ENCODE results near the gene TJAP1.
A peak's percentile ranks its signal among the peaks of the same experiment; 100 is the strongest.
"Not testable (repeated sequence)": the region's sequence is repeated elsewhere in the genome, so short reads cannot be mapped to it uniquely, and the experiment has no call there.

TJAP1 gene

DNA sequence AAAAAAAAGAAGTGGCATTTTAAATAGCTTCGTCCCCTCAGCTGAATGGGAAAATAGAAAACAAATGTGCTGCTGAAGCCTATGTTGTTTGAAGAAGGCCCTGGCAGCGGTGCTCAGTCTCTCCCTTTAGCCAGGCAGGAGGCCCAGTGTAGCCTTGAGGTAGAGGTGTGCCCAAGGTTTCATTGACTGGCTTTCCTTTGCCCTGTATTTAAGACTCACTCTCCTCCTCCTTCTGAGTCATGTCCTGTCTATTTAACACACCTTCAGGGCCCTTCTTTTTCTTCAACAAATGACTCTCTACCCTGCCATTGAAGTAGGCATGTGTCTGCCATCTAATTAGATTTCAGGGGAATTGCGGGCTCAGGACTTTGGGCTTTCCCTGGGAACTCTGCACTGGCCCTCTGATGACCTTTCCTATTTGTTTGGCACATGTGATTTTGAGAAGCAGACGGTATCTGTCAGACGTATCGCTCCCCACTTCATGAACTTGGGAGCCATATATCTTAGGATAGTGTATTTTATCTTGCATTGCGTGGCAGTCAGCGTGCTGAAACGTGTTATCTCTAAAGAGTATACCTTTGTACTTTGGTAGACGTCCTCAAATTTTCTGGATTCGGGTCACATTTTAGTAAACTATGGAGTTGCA lies 4.3 kb downstream of the TJAP1 start:
- no peak for DNase-seq

DNA sequence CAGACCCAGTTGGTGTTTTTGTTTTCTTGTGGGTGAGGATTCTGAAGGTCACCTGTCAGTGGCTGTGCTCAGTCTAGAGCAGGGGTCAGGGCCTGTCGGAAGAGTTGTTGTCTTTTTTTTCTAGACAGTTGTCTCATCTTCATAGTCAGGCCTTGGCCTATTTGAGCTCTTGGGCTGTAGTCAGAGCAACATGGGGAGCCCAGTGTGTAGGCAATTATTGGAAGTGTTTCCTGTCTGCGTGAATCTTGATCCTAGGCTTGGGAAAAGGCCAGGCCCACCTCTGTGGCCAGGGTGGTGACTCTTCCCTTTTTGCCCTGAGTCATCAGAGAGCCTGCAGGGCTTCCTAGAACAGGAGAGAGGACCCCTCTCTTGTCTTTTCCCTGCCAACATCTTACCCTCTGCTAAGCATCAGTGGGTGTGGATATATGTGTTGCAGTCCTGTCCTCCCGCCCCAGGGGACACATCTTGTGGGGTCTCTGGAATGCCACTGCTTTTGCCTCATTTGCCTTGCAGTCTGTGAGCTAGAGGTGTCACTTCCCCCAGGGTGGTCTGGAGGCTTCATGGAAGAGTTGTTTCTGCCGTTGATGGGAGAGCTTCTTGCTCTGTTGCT lies 11.4 kb downstream of the TJAP1 start:
- no peak for DNase-seq

DNA sequence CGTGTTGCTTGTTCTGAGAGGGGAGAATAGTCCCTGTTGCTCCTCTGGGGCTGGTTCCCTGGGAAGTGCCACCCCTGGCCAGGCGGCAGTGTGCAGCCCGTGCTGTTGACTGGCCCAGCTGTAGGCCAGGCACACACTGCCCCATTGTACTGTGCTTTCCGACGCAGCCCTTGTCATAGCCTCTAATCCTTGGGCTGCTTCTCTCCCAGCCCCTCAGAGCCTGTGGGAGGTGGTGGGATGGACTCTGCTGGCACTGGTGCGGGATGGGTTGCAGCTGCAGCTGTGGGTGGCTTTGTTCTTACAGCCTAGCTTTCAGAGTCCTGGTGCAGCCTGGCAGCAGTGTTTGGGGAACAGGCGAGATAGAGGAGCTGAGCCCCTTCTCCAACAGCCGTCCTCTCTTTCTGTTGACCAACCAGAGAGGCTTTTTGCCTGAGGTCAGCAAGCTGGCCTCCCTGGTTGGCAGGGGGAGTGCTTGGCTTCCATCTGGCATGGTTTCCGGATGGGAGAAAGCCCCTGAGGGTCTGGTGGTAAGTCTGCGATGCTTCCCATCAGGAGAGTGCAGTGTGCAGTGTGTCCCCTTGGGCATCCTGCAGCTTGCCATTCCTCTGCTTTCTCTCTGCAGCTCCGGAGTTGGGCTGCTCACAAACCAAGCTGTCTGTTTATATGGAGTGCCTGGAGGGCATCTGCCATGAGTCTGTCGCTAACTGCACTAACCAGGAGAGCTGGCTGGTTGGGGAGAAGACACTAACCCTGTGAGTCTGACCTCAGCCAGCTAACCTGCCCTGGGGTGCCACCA lies 12.1 kb downstream of the TJAP1 start:
- no peak for DNase-seq

DNA sequence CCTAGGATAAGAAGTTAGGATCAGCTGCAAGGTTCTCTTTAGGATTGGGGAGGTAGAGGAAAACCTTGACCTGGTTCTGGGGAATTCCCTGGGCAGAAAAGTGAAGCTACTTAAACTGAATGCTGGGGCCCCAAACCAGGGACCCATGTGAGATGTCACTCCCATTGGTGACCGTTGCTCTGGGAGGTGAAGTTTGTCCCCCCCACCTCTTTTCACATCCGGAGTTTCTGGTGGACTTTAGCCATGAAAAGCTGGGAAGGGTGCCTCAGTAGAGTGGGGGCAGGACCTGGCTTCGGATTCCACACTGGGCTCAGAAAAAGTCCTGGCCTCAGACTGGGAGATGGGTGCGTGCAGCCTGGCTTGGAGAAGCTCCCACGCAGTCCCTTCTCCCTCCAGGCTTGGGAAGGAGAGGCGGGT lies 13.2 kb downstream of the TJAP1 start:
- DNase-seq: no peak

DNA sequence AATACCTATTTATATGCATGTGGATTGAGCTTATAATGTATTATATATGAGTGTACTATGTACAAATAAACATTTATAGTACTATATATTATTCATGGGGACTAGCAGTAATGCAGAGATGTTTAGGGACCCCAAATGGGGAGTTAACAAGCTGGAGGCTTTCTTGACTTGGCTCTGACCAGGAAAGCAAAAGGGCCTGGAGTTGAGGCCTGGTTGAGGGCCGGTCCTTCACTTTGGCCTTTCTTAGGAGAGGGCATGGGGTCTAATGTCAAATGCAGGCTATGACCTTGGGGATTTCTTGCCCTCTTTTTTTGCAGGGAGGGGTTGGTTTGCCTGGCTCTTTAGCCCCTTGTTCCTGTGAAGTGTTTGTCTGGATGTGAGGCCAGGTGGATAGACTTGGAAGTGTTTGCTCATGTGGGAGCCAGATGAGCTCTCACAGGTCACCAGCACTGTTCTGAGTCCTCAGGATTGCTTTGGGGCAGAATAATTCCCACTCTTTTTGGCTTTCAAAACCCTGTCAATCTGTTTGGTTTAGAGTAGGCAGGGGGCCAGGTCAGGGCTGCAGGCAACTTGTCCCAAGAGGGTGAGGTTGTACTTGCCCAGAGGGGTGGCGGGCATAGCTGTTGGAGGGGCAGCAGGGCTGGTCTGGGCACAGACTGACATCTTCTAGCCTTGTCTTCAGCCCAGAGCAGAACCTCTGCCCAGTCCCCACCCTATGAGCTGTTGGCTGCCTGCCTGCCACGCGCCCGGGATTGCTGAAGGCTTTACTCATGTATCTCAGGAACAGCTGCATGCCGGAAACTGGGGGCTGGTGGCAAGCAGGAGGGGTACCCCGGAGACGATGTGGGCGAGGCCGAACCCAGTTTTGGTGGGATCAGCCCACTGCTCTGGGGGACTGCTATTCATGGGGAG lies 14.6 kb downstream of the TJAP1 start:
- peak in 1 of 2 experiments; percentile 41 for DNase-seq

DNA sequence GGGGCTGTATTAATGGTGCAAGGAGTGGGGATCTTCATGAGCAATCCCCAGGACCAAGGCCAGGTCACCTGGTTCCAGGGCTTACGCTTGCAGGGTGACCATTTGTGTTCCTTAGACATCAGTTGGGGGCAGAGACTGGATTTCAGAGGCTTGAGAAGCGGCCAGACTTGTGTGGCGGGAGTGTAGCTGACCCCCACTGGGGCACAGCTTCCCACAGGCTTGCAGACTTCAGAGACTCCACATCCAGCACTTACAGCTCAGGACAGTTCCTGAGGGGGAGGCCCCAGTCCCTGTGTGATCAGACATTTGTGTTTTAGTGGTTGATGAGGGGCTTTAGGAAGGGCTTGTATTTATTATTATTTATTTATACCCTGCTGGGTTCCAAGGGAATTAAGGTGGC lies 15.3 kb downstream of the TJAP1 start:
- DNase-seq: peak in 1 of 2 experiments; percentile 16

DNA sequence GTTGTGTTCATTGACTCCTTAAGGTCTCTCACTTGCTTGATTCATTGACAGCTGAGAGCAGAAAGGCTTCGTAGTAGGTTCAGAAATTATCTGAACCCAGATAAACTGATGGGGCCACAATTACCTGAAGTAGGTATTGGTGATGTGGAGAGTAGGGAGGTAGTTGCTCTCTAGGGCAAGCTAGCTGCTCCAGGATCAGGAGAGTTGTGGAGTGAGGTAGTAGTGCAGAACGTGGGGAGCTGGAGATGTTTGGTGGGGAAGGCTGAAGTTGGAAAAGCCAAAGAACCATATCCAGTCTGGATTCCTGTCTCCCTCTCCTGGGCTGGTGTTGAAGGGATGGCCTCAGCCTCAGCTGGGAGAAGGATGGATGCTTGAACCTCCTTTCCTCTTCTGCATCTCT lies 15.9 kb downstream of the TJAP1 start:
- DNase-seq: no peak

DNA sequence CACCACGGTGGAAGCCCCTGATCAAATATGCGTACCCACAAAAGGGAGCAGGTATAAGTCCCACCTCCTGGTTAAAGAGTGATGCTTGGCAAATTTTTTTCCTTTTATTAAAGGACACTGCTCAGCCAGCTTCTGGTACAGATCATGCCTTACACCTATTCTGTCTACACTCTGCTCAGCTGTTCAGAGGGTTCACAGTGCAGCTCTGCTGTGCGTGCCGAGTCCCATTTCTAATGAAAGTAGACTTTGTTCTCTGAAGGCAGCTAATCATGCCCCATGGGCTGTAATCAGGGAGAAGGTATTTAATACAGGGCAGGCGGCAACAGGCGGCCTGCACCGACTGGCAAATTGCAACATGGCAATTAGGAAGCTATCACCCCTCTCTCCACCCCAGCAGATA lies 16.5 kb downstream of the TJAP1 start:
- DNase-seq: no peak

DNA sequence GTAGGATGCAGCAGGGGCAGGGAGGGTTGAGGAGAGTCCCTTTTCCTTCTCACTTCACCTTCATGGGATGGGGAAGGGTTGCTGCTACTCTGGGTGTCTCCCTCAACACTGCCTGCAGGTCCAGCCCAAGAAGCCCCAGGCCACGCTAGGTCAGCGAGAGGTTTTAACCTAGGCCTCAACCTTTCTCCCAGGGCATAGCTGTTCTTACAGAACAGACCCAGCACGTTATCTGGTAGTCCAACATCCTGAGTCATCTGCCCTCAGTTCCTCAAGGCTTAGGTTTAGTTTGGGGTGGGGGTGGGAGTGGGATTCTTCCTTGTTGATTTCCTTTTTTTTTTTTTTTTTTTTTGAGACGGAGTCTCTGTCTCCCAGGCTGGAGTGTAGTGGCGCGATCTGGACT lies 17.0 kb downstream of the TJAP1 start:
- no peak for DNase-seq

DNA sequence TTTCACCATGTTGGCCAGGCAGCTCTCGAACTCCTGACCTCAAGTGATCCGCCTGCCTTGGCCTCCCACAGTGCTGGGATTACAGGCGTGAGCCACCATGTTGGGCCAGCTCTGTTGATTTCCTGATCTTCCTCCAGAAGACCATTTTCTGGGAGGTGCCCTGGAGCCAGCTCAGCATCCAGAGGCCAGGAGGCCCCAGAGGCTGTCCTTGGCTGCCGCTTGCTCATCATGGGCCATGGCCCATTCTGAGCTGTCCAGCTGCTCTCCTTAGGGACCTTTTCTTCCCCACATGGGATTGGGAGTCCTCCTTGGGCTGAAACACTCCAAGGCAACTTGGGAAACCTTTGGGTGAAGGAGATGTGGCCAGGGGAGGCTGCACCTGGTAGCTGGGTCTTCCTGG lies 17.4 kb downstream of the TJAP1 start:
- no peak for DNase-seq

DNA sequence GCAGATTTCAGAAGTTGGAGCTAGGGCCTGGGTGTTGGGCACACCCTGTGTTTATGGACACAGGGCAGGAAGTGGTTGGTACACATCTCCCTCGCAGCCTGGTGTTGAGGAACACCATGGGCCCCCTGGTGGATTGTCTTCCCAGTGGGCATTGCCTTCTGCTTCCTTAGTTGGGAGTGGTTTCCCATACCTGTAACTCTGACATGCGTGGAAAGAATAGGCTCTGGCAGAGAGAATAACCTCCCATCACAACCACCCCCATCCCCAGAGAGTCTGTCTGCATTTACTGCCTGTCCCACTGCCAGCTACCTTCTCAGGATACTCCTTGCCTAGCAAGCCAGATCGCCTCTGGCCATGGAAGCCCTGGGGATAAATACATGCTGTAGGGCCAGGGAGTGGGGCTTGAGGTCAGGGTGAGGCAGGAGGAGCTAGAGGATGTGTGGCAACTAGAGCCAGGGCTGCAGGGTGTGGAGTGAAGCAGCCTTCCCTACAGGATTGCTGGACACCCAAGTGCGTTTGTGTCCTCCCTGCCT lies 18.1 kb downstream of the TJAP1 start:
- no peak for DNase-seq

DNA sequence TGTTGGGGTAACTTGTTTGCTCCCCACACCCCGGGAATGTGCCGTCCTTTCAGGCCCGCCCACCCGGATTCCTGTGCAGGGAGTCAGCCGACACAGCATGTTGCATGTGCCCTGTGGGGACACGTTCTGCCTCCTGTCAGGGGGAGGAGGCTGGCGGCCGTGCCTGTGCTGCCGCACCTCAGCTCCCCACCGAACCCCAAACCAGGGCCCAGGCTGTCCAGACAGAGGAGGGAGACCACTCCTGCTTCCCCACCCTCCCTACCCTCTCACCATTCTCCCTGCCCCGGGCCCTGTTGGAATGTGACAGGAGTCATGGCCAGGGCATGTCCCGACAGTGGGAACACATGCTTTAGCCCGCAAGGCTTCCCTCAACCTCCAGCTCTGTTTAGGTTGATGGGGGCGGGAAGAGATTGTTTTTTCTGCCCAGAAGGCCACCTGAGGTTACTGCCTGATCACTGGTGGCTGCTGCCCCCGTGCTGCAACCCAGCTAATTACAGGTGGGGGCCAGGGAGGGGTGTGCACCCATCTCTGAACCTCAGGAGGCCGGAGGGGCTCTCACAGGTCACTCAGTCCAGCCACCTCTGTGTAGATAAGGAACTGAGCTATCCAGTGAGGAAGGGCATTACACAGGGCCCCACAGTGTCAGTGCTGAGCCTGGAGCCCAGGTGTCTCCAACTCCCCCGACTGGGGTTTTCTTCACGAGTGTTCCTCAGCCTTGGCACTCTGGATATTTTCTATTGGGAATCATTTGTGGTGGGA lies 19.2 kb downstream of the TJAP1 start:
- DNase-seq: no peak

DNA sequence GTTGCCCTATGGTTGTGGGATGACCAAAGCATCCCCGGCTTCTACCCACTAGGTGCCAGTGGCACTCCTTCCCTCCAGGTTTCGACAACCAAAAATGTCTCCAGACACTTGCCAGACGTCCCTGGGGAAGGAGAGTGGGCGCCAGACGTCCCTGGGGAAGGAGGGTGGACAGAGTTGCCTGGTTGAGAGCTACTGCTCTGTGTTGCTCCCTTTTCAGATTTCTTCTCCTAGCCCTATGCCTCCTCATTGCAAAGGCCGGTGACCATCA lies 19.7 kb downstream of the TJAP1 start:
- DNase-seq: no peak

DNA sequence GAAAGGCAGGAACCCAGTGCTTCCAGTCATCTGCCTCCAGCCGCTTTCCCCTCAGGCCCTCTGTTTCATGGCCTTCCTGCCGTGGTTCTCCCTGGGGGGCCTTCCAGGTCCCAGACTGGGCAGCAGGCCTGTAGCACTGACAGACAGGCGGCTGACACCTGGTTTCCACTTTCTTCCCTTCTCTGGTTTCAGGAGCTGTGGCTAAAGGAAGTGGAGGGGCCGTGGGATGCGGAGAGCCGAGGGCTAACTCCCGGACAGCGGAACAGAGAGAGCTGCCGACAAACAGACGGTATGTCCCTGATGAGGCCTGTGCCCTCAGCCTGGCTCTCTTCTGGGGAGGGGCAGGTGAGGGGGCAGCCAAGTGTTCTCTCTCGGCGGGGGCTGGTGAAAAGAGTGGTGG lies 20.3 kb downstream of the TJAP1 start:
- DNase-seq: no peak

DNA sequence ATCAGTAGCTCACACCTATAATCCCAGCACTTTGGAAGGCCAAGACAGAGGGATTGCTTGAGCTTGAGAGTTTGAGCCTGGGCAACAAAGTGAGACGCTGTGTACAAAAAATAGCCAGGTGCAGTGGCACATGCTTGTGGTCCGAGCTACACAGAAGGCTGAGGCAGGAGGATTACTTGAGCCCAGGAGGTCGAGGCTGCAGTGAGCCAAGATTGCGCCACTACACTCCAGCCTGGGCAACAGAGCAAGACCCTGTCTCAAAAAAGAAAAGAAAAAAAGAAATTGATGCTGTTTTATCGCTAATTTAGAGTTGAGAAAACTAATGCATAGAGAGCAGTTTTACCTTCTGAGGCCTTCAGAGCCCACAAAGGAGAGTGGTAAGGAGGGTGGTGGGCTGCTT lies 20.9 kb downstream of the TJAP1 start:
- not testable (repeated sequence) for DNase-seq

DNA sequence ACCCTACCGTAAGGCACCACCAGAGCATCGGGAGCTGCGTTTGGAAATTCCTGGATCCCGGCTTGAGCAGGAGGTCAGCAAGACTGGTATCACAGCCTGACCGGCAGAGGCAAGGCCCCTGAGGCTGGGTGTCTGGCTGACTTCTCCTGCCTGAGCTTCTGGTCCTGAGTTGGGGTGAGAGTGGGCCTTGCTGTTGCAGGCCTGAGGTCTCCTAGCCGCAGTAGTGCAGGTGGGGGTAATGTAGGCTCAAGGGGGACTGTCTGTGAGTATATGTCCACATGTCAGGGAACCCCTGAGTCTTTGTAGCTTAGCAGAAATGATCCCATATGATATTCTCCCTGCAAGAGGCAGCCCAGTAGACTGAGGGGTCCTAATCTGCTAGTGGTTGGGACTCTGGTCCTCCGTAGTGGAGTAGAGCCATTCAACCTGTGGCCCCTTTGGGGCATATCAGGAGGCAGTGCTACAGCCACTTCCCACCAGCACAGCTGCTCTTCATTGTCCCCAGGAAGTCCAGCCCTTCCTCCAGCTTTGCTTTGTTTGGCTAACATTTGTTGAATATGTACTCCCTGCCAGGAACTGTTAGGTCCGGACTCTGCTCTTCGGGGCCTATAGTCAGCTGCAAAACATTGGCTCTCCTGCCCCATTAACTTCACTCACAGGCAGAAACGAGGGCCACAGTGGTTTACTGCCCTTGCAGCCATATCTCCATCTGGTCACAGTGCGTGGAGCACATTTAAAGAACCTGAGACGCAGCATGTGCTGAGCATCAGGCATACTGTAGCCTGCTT lies 21.9 kb downstream of the TJAP1 start:
- DNase-seq: peak; percentile 31 to 77

DNA sequence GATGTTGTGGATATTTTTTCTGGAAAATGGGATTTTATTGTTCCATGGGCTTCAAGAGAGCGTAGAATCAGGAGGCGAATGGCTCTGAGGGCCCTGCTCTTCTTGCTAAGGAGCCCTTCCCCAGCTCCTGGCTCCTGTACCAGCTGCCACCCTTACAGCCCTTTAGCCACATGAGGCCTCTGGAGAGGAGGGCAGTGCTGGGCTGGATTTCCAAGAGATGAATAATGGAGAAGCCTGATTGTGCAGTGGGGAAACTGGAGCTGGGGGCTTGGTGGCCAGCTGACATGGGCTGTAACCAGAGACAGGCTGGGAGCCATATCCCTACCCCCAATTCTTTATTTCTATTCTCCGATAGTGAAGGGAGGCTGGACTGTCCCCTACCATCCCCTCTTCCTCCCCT lies 23.6 kb downstream of the TJAP1 start:
- no peak for DNase-seq

DNA sequence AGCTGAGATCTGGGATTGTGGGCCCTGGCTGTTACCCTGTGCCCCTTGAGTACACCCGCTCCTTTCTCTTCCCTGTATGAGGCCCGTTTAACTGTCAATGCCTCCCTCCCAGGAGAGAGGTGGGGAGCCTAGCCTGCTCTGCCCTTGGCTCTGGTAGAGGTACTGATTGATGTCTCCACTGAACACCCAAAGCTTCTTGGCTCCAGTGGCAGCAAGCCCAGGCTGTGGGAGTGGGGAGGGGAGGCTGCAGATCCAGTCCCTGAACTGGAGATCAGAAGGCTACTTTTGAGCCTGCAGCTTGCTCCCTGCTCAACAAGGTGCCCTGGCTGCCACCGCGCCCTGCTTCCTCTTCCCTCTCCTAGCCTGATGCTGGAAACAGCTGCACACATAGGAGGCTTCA lies 25.3 kb downstream of the TJAP1 start:
- DNase-seq: no peak

DNA sequence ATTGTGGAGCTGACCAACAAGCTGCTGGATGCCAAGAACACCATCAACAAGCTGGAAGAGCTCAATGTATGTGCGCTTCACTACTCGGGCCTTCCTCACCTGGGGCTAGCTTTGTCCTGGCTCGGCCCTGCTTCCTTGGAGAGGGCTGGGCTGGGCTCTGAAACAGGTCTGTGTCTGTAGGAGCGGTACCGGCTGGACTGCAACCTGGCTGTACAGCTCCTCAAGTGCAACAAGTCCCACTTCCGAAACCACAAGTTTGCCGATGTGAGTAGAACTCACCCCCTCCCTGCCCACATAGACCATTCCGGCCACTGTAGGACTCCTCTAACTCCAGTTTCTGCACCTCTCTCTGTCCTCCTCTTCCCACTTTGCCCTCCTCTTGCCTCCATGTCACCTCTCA lies 26.1 kb downstream of the TJAP1 start:
- no peak for DNase-seq

DNA sequence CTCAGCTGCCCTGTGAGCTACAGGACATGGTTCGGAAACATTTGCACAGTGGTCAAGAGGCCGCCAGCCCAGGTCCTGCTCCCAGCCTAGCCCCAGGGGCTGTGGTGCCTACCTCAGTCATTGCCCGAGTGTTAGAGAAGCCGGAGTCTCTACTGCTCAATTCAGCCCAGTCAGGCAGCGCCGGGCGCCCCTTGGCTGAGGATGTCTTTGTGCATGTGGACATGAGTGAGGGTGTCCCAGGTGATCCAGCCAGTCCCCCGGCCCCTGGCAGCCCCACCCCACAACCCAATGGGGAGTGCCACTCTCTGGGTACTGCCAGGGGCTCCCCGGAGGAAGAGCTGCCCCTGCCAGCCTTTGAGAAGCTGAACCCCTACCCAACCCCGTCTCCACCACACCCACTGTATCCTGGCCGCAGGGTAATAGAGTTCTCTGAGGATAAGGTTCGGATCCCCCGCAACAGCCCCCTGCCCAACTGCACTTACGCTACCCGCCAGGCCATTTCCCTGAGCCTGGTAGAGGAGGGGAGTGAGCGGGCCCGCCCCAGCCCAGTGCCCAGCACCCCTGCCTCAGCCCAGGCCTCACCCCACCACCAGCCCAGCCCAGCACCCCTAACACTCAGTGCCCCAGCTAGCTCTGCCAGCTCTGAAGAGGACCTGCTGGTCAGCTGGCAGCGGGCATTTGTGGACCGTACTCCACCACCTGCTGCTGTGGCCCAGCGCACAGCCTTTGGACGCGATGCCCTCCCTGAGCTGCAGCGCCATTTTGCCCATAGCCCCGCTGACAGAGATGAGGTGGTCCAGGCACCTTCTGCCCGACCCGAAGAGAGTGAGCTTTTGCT lies 27.6 kb downstream of the TJAP1 start:
- DNase-seq: no peak

DNA sequence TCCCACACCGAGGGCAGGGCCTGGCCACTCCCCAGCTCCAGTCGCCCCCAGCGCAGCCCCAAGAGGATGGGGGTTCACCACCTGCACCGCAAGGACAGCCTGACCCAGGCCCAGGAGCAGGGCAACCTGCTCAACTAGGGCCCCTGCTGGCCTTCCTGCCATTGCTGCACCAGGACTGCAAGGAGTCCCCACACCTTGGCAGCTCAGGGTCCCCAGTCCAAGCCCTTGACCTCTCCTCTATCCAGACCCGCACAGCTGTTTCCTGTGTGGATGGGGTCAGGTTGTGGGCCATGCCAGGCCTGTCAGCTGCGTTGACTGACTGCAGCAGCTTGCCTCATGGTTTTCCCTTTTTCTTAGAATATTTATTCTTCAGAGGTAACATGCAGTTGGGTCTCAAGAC lies 28.3 kb downstream of the TJAP1 start:
- DNase-seq: no peak

Measured in NCI-H2081 (cell line).